Spinal cord (tissue), 10 donors: Measurements from ENCODE around the gene PSME1. TPM values are rescaled to one million over a fixed set of nuclear protein-coding genes. Genes with fewer than 3 reads are reported as not detected.
A peak's percentile ranks its signal among the peaks of the same experiment; 100 is the strongest.

Source experiments
- DNase-seq, 6 donors: peaks; one replicate each; pipeline versions ENCODE4 v3.0.0 to v3.0.0-alpha.2; 2013 to 2015; ENCODE audit warnings: low spot score in 6 of 6, low read depth in 4 of 6
- H3K27ac ChIP-seq: one replicate; pipeline ENCODE4 v1.5.1; 2013; ENCODE audit warnings: low read depth, low read length, control low read depth
- H3K27me3 ChIP-seq: one replicate; pipeline ENCODE4 v1.6.1; 2013; ENCODE audit warnings: low read length; ENCODE audit not compliant: control insufficient read depth, insufficient read depth
- H3K36me3 ChIP-seq: one replicate; pipeline ENCODE4 v1.6.1; 2013; ENCODE audit warnings: low read length; ENCODE audit not compliant: control insufficient read depth, insufficient read depth
- H3K4me1 ChIP-seq: one replicate; pipeline ENCODE4 v1.6.1; 2013; ENCODE audit warnings: low read length; ENCODE audit not compliant: control insufficient read depth, insufficient read depth
- H3K4me3 ChIP-seq: one replicate; pipeline ENCODE4 v1.5.1; 2013; ENCODE audit warnings: low read depth, low read length, control low read depth
- H3K9me3 ChIP-seq: one replicate; pipeline ENCODE4 v1.6.1; 2013; ENCODE audit warnings: low read length; ENCODE audit not compliant: control insufficient read depth, insufficient read depth
- WGBS: methylation state at CpG from one replicate; pipeline ENCODE4 v1.1.5; 2013; ENCODE audit warnings: missing lambda C conversion rate; ENCODE audit not compliant: insufficient coverage; 5-methylcytosine and 5-hydroxymethylcytosine counted together
- polyA plus RNA-seq, 2 donors: library from polyadenylated mRNA; unstranded; fragments of 120-200 nt; gene quantifications; one replicate each; pipeline ENCODE4 v1.2.1, GENCODE V29; 2013; ENCODE audit not compliant: insufficient read length in 2 of 2
- total RNA-seq, 2 donors: library from RNA; depleted of rRNA in 1 of 2; stranded (reverse); fragments of 120-200 nt in 1 of 2; fragments of >200 nt in 1 of 2; gene quantifications; one replicate each; pipeline versions ENCODE4 v1.2.3 to v1.2.4, GENCODE V29; 2013 to 2014
- donor health status: healthy.

PSME1 gene
- total and polyA plus RNA-seq, 4 donors = 49.0 to 134 (median 99.8) TPM

DNA sequence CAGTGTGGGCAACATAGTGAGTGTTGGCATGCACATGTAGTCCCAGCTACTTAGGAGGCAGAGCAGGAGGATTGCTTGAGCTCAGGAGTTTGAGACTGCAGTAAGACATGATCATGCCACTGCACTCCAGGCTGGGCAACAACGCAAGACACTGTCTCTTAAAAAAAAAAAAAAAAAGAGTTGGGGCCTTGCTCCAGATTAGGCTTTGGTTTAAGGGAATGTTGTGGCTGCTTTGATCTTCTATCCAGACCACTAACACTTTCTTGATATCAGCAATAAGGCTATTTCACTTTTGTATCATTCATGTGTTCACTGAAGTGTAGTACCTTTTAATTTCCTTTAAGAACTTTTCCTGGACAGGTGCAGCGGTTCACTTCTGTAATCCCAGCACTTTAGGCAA, 8.3 kb upstream of the PSME1 start:
- Histone ChIP-seq H3K27me3 (no peaks in the 10 kb centered on the region), H3K4me3 (no peak overlapping the region), H3K36me3 (peaks cover 20% of the 10 kb centered on the region), H3K9me3 (no peaks in the 10 kb centered on the region), H3K27ac (no peak overlapping the region), H3K4me1 (no peaks in the 10 kb centered on the region)
- 84% methylated on average over 2 of the region's 2 CpGs for WGBS
- no peak for DNase-seq

GRCh38 chr14:24129410-24129998, 6.5 kb upstream of the PSME1 start:
- Histone ChIP-seq H3K36me3 (peaks cover 12% of the 10 kb centered on the region), H3K27me3 (no peaks in the 10 kb centered on the region), H3K9me3 (no peaks in the 10 kb centered on the region), H3K4me1 (no peaks in the 10 kb centered on the region), H3K27ac (no peak overlapping the region), H3K4me3 (no peak overlapping the region)
- no peak for DNase-seq
- WGBS = 99% methylated on average over 4 of the region's 8 CpGs

DNA sequence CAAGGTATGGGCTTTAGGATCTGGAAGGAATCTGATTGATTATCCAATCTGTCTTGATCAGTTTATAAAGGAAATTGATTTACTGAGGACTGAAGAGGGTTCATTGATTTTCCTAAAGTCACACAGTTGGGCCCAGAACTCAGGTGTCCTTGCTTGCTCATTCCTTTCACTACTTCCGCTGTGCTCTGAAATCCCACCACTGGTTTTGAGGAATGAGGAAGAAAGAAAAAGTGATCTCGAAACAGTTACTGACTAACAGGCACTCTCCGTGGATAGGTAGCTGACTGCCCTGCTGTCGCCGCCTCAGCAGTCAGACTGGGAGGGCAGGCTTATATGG, 5.6 kb upstream of the PSME1 start, which contains the start of gene FITM1:
Gene FITM1, plus strand, starts transcription at position 280 of the 337 bp plus-strand sequence. CDS start 905 bp downstream, outside the sequence.
- no peak within 1 kb of the TSS for H3K27ac ChIP-seq
- peaks cover 4% of the 10 kb centered on the region for H3K4me1 ChIP-seq
- DNase-seq = no peak
- H3K4me3 ChIP-seq = no peak within 1 kb of the TSS
- H3K36me3 ChIP-seq = peaks cover 12% of the 10 kb centered on the region
- WGBS = 89% methylated on average over 4 of the region's 5 CpGs
- no peaks in the 10 kb centered on the region for H3K9me3 ChIP-seq
- H3K27me3 ChIP-seq = no peaks in the 10 kb centered on the region

DNA sequence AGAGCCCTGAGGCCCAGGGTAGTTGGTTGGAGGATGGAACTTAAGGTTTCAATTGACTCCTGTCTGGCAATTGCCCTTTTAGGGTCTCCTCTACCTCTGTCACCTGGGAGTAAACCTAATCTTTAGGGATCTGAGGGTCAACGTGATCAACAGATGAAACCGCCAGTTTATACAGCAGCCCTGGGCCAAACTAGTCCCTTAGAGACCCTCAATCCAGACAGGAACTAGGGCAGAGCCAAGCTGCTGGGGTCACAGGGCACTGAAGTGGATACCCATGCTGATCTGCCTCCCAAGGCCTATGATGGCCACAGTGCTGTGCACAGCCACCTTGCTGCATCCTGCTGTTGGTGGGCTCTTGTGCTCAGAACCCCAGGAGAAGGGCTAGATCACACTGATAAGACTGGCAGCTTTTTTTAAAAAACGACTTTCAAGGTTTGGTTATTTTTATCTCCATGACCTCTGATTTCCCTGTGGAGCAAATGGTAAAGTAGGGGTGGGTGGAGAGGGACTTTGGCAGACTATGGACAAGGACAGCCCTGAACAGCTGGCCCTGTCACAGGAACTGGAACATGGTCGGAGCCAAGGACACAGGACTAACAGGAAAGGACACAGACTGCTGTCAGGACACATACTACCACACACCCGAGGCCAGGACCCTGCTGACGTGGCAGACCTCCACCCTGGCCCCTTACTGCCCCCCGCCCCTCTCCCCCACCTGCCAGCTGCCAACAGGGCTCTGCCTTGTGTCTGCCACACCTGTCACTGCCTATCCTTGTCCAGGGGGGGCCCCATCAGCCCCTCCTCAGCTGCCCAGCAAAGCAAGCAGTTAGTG, 5.1 kb upstream of the PSME1 start:
- no peak for DNase-seq
- Histone ChIP-seq H3K4me1 (peaks cover 7% of the 10 kb centered on the region), H3K36me3 (peaks cover 12% of the 10 kb centered on the region), H3K4me3 (no peak overlapping the region), H3K27ac (no peak overlapping the region), H3K9me3 (no peaks in the 10 kb centered on the region), H3K27me3 (no peaks in the 10 kb centered on the region)
- WGBS = 73% methylated on average over 6 of the region's 7 CpGs

DNA sequence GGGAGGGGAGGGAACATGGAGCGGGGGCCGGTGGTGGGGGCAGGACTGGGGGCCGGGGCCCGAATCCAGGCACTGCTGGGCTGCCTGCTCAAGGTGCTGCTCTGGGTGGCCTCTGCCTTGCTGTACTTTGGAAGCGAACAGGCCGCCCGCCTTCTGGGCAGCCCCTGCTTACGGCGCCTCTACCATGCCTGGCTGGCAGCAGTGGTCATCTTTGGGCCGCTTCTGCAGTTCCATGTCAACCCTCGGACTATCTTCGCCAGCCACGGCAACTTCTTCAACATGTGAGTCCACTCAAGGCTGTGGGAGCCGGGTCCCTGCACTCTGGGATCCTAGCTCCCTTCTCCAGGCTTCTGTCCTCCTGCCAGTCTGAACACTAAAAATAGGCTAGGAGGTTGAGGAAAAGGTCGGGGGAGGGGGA, 4.4 kb upstream of the PSME1 start:
- Histone ChIP-seq H3K9me3 (no peaks in the 10 kb centered on the region), H3K4me3 (no peak overlapping the region), H3K27ac (no peak overlapping the region), H3K27me3 (no peaks in the 10 kb centered on the region), H3K4me1 (peaks cover 10% of the 10 kb centered on the region), H3K36me3 (peaks cover 12% of the 10 kb centered on the region)
- 86% methylated on average over 13 of the region's 15 CpGs for WGBS
- DNase-seq = no peak

DNA sequence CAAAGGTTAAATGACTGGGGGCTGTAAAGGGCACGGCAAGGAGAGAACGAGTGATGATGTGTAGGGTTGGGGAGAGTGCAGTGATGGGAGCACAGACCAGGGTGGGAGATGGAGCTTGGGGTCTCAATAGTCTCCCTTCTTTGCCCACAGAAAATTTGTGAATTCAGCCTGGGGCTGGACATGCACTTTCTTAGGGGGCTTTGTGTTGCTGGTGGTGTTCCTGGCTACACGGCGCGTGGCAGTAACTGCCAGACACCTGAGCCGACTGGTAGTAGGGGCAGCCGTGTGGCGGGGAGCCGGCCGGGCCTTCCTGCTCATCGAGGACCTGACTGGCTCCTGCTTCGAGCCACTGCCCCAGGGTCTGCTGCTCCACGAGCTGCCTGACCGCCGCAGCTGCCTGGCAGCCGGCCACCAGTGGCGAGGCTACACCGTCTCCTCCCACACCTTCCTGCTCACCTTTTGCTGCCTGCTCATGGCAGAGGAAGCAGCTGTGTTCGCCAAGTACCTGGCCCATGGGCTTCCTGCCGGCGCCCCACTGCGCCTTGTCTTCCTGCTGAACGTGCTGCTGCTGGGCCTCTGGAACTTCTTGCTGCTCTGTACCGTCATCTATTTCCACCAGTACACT, 3.8 kb upstream of the PSME1 start:
- DNase-seq = no peak
- H3K36me3 ChIP-seq = peaks cover 14% of the 10 kb centered on the region
- H3K4me3 ChIP-seq = no peak overlapping the region
- H3K27me3 ChIP-seq = no peaks in the 10 kb centered on the region
- no peak overlapping the region for H3K27ac ChIP-seq
- 84% methylated on average over 24 of the region's 24 CpGs for WGBS
- H3K4me1 ChIP-seq = peaks cover 16% of the 10 kb centered on the region
- no peaks in the 10 kb centered on the region for H3K9me3 ChIP-seq

- Histone ChIP-seq H3K4me1 (peaks cover 24% of the 10 kb centered on the region), H3K9me3 (no peaks in the 10 kb centered on the region), H3K4me3 (no peak overlapping the region), H3K27ac (no peak overlapping the region), H3K36me3 (peaks cover 22% of the 10 kb centered on the region), H3K27me3 (no peaks in the 10 kb centered on the region)
- WGBS = no CpG with 5 or more reads among the region's 2 CpGs
- DNase-seq = no peak
These were observed 3.0 kb upstream of the PSME1 start for GRCh38 chr14:24132976-24133375.

GRCh38 chr14:24133735-24134134, 2.3 kb upstream of the PSME1 start:
- no peak overlapping the region for H3K4me3 ChIP-seq
- H3K36me3 ChIP-seq = peaks cover 29% of the 10 kb centered on the region
- no peaks in the 10 kb centered on the region for H3K27me3 ChIP-seq
- no CpG with 5 or more reads among the region's 1 CpG for WGBS
- H3K4me1 ChIP-seq = peaks cover 29% of the 10 kb centered on the region
- no peaks in the 10 kb centered on the region for H3K9me3 ChIP-seq
- DNase-seq = no peak
- H3K27ac ChIP-seq = no peak overlapping the region

DNA sequence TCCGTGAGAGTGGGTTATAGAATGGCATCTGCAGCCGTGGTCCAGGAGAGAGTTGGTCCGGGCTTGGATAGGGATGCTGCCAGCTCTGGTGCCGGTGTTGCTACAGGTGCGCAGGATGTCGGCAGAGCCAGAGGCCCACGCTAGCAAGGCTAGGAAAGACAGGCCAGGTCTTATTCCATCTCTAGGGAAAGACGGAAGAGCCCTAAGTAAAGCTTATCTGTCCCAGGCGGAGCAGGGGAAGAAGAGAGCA, 485 bp upstream of the PSME1 start:
- peaks cover 39% of the 10 kb centered on the region for H3K36me3 ChIP-seq
- peaks cover 44% of the 10 kb centered on the region for H3K4me1 ChIP-seq
- H3K4me3 ChIP-seq = peak overlapping the region; percentile 80
- no peaks in the 10 kb centered on the region for H3K27me3 ChIP-seq
- WGBS = 4% methylated on average over 9 of the region's 9 CpGs
- no peaks in the 10 kb centered on the region for H3K9me3 ChIP-seq
- peak overlapping the region; percentile 22 for H3K27ac ChIP-seq
- DNase-seq = no peak
